B cell (primary cell): ENCODE measurements around the gene KCNN1. TPM values are rescaled to one million over a fixed set of nuclear protein-coding genes. Genes with fewer than 3 reads are reported as not detected.

Experiments
- ATAC-seq: fragments of 200-7000 bp; cut with Tn5 transposase; one replicate; pipeline ENCODE4 v1.10.0; 2021; ENCODE audit warnings: low read depth, mild to moderate bottlenecking, moderate number of reproducible peaks, moderate library complexity
- CTCF ChIA-PET: fragments of 350-600 bp; sonication (Branson Sonifier 250); formaldehyde crosslinking; loops from one replicate; lab custom pipeline; 2021; ENCODE audit warnings: antibody characterized with exemption, inconsistent platforms; lab: Charles Lee
- POLR2A ChIA-PET: fragments of 350-600 bp; sonication (Branson Sonifier 250); formaldehyde crosslinking; loops from one replicate; lab custom pipeline; 2021; ENCODE audit warnings: antibody characterized with exemption; lab: Charles Lee
- DNase-seq: peaks from one replicate; pipeline ENCODE4 v3.0.0; 2013
- H2AFZ ChIP-seq: 2 replicates; pipeline ENCODE4 v1.6.1; 2012; ENCODE audit warnings: mild to moderate bottlenecking, low read depth, low read length; ENCODE audit not compliant: insufficient read depth, poor library complexity, severe bottlenecking
- H3K27ac ChIP-seq, 2 donors: 1 replicate in 1 of 2; 2 replicates in 1 of 2; pipeline ENCODE4 v1.5.1; 2012 to 2013; ENCODE audit warnings: low read length in 2 of 2, mild to moderate bottlenecking in 2 of 2, moderate library complexity in 1 of 2
- H3K27me3 ChIP-seq, 4 experiments: fragments of 200-600 bp in 1 of 4; sonication (generic) in 1 of 4; replicated peaks in 1 of 4; 1 replicate in 2 of 4; 2 replicates in 2 of 4; pipeline versions ENCODE4 v1.6.1 to v1.7.0; 2013 to 2016; ENCODE audit warnings: low read length in 3 of 4, mild to moderate bottlenecking in 2 of 4, mixed read lengths in 1 of 4, moderate library complexity in 1 of 4; ENCODE audit not compliant: insufficient read depth in 4 of 4, control insufficient read depth in 3 of 4; ENCODE audit errors: control extremely low read depth in 1 of 4
- H3K36me3 ChIP-seq, 2 experiments: replicated peaks in 1 of 2; 1 replicate in 1 of 2; 2 replicates in 1 of 2; pipeline versions ENCODE4 v1.6.1 to v1.7.1; 2013; ENCODE audit warnings: low read length in 1 of 2; ENCODE audit not compliant: insufficient read depth in 2 of 2, control insufficient read depth in 1 of 2; ENCODE audit errors: control extremely low read depth in 1 of 2, extremely low read depth in 1 of 2
- H3K4me1 ChIP-seq, 2 donors: fragments of 200-600 bp in 1 of 2; sonication (generic) in 1 of 2; 1 replicate in 1 of 2; 2 replicates in 1 of 2; pipeline versions ENCODE4 v1.5.1 to v1.6.1; 2013 to 2017; ENCODE audit warnings: low read length in 2 of 2; ENCODE audit not compliant: control insufficient read depth in 2 of 2, insufficient read depth in 2 of 2
- H3K4me2 ChIP-seq: replicated peaks from 2 replicates; pipeline ENCODE3; 2012; ENCODE audit warnings: mild to moderate bottlenecking, low read depth, low read length; ENCODE audit not compliant: poor library complexity, severe bottlenecking
- H3K4me3 ChIP-seq, 5 experiments: fragments of 200-600 bp in 1 of 5; sonication (generic) in 1 of 5; 1 replicate in 3 of 5; 2 replicates in 2 of 5; pipeline versions ENCODE4 v1.5.1 to v1.7.0; 2011 to 2016; ENCODE audit warnings: low read length in 4 of 5, mild to moderate bottlenecking in 4 of 5, low read depth in 2 of 5, control low read depth in 1 of 5, moderate library complexity in 1 of 5; ENCODE audit not compliant: insufficient read depth in 1 of 5; ENCODE audit errors: control extremely low read depth in 1 of 5, extremely low read depth in 1 of 5
- H3K79me2 ChIP-seq: fragments of 200-600 bp; sonication (generic); one replicate; pipeline ENCODE4 v1.6.0; 2016; ENCODE audit warnings: low read length; ENCODE audit not compliant: control insufficient read depth, insufficient read depth
- H3K9ac ChIP-seq: fragments of 200-600 bp; sonication (generic); 2 replicates; pipeline ENCODE4 v1.6.1; 2017; ENCODE audit warnings: mild to moderate bottlenecking, low read length, moderate library complexity
- H3K9me3 ChIP-seq, 3 donors: one replicate each; pipeline versions ENCODE4 v1.6.1 to v1.7.1; 2013; ENCODE audit warnings: low read length in 2 of 3; ENCODE audit not compliant: control insufficient read depth in 2 of 3, insufficient read depth in 1 of 3; ENCODE audit errors: control extremely low read depth in 1 of 3
- H4K20me1 ChIP-seq: 2 replicates; pipeline ENCODE4 v1.6.0; 2012; ENCODE audit warnings: mild to moderate bottlenecking, low read length; ENCODE audit not compliant: insufficient read depth, control insufficient read depth, poor library complexity, severe bottlenecking
- H3K27ac Mint-ChIP-seq: one replicate; pipeline ENCODE4 v1.8.0; 2021; ENCODE audit warnings: mixed read lengths
- H3K27me3 Mint-ChIP-seq: one replicate; pipeline ENCODE4 v1.8.0; 2021; ENCODE audit warnings: mixed read lengths
- H3K4me1 Mint-ChIP-seq: one replicate; pipeline ENCODE4 v1.8.0; 2021; ENCODE audit warnings: mixed read lengths
- H3K4me3 Mint-ChIP-seq: one replicate; pipeline ENCODE4 v1.8.0; 2021; ENCODE audit warnings: mixed read lengths
- H3K9me3 Mint-ChIP-seq: one replicate; pipeline ENCODE4 v1.8.0; 2022; ENCODE audit warnings: mixed read lengths; ENCODE audit not compliant: insufficient read depth
- CTCF ChIP-seq: fragments of 200-600 bp; IDR thresholded peaks from one replicate; pipeline ENCODE4 v1.8.0; 2022; ENCODE audit warnings: antibody characterized with exemption, mild to moderate bottlenecking
- EZH2 ChIP-seq: IDR thresholded peaks from 2 replicates; pipeline ENCODE4 v1.6.1; 2012; ENCODE audit warnings: borderline replicate concordance, low read depth, mild to moderate bottlenecking, moderate library complexity, low read length; ENCODE audit not compliant: insufficient read depth, poor library complexity, severe bottlenecking
- WGBS: methylation state at CpG from one replicate; pipeline ENCODE4 v1.1.5; 2013; ENCODE audit warnings: missing lambda C conversion rate; ENCODE audit not compliant: insufficient coverage; 5-methylcytosine and 5-hydroxymethylcytosine counted together
- intact Hi-C: fragments of 100-400 bp; cut with micrococcal nuclease; formaldehyde crosslinking; loops from one replicate; pipeline ENCODE4 v1.10.0; 2022
- polyA plus RNA-seq: library from polyadenylated mRNA; depleted of rRNA; stranded (reverse); fragments of >200 nt; gene quantifications from 2 replicates; pipeline ENCODE4 v1.2.3, GENCODE V29; 2012
- total RNA-seq, 2 donors: library from RNA; stranded (reverse); fragments of 120-200 nt in 1 of 2; gene quantifications; 1 replicate in 1 of 2; 2 replicates in 1 of 2; pipeline versions ENCODE4 v1.2.3 to v1.2.4, GENCODE V29; 2013 to 2022

KCNN1 gene
- total and polyA plus RNA-seq, 2 donors (not counting 1 experiment from before 2014, with no cell fraction given) = 0.04 TPM; not detected in 1

GRCh38 chr19:17975032-17975431 lies 8.1 kb downstream of the KCNN1 start:
- H3K36me3 ChIP-seq = no peaks in the 10 kb centered on the region
- ChIA-PET CTCF (no interaction called here), POLR2A (no interaction called here)
- H3K9me3 ChIP-seq = no peaks in the 10 kb centered on the region
- H3K27me3 Mint-ChIP-seq = no peaks in the 10 kb centered on the region
- DNase-seq (no peak), ATAC-seq (no peak)
- no peak overlapping the region for H2AFZ ChIP-seq
- no peaks in the 10 kb centered on the region for H3K27me3 ChIP-seq
- H3K4me1 Mint-ChIP-seq = peaks cover 7% of the 10 kb centered on the region
- intact Hi-C loops = no loop called here
- peaks cover 5 to 8% of the 10 kb centered on the region in 2 donors for H3K4me1 ChIP-seq
- H3K4me2 ChIP-seq = no peak overlapping the region
- no peaks in the 10 kb centered on the region for H3K79me2 ChIP-seq
- no peaks in the 10 kb centered on the region for H3K9me3 Mint-ChIP-seq
- 89% methylated on average over 8 of the region's 8 CpGs for WGBS
- no peak overlapping the region for H3K27ac ChIP-seq
- H3K4me3 Mint-ChIP-seq = no peak overlapping the region
- TF ChIP-seq EZH2 = no peak
- H3K4me3 ChIP-seq = no peak overlapping the region
- no peak overlapping the region for H3K9ac ChIP-seq
- no peak overlapping the region for H3K27ac Mint-ChIP-seq
- no peaks in the 10 kb centered on the region for H4K20me1 ChIP-seq

DNA sequence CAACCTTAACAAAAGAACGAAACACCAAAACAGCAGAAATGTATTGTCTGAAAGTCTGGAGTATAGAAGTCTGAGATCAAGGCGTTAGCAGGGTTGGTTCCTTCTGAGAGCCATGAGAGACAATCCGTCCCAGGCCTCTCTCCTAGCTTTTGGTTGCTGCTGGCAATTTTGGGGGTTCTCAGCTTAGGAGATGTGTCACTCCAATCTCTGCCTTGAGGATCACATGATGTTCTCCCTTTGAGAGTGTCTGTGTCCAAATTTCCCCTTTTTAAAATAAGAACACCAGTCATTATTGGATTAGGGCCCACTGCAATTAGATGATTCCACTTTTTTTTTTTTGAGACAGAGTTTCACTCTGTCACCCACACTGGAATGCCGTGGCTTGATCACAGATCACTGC lies 10.1 kb downstream of the KCNN1 start:
- Mint-ChIP-seq H3K4me1 (peaks cover 11% of the 10 kb centered on the region), H3K9me3 (no peaks in the 10 kb centered on the region), H3K27ac (no peak overlapping the region), H3K27me3 (no peaks in the 10 kb centered on the region), H3K4me3 (no peak overlapping the region)
- no peaks in the 10 kb centered on the region for H4K20me1 ChIP-seq
- H2AFZ ChIP-seq = no peak overlapping the region
- no peaks in the 10 kb centered on the region for H3K79me2 ChIP-seq
- no peak overlapping the region for H3K9ac ChIP-seq
- DNase-seq (no peak), ATAC-seq (no peak)
- no peak overlapping the region for H3K27ac ChIP-seq
- peaks cover 12 to 19% of the 10 kb centered on the region in 2 donors for H3K4me1 ChIP-seq
- H3K4me3 ChIP-seq = no peak overlapping the region
- no peaks in the 10 kb centered on the region for H3K27me3 ChIP-seq
- H3K9me3 ChIP-seq = no peaks in the 10 kb centered on the region
- TF ChIP-seq EZH2 (no peak), CTCF (no peak)
- intact Hi-C loops = no loop called here
- H3K4me2 ChIP-seq = no peak overlapping the region
- 100% methylated on average over 3 of the region's 4 CpGs for WGBS
- ChIA-PET CTCF (no interaction called here), POLR2A (no interaction called here)
- H3K36me3 ChIP-seq = no peaks in the 10 kb centered on the region
